ENCODE data around the gene INPP1. TPM values are rescaled to one million over a fixed set of nuclear protein-coding genes. Genes with fewer than 3 reads are reported as not detected.
"Not testable (repeated sequence)": the region's sequence is repeated elsewhere in the genome, so short reads cannot be mapped to it uniquely, and the experiment has no call there.

The INPP1 gene, protein sequence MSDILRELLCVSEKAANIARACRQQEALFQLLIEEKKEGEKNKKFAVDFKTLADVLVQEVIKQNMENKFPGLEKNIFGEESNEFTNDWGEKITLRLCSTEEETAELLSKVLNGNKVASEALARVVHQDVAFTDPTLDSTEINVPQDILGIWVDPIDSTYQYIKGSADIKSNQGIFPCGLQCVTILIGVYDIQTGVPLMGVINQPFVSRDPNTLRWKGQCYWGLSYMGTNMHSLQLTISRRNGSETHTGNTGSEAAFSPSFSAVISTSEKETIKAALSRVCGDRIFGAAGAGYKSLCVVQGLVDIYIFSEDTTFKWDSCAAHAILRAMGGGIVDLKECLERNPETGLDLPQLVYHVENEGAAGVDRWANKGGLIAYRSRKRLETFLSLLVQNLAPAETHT
- 3.0 and 4.3 TPM in 2 replicates for total RNA-seq (2021)
- long read RNA-seq, transcript INPP1-201 (6 exons, 1,919 nt): major isoform, 5 of 9 reads
- long read RNA-seq, partial matches to known transcripts: 0 of 9 reads
- long read RNA-seq, other reads (novel, unspliced or antisense): 3 of 9 reads

DNA sequence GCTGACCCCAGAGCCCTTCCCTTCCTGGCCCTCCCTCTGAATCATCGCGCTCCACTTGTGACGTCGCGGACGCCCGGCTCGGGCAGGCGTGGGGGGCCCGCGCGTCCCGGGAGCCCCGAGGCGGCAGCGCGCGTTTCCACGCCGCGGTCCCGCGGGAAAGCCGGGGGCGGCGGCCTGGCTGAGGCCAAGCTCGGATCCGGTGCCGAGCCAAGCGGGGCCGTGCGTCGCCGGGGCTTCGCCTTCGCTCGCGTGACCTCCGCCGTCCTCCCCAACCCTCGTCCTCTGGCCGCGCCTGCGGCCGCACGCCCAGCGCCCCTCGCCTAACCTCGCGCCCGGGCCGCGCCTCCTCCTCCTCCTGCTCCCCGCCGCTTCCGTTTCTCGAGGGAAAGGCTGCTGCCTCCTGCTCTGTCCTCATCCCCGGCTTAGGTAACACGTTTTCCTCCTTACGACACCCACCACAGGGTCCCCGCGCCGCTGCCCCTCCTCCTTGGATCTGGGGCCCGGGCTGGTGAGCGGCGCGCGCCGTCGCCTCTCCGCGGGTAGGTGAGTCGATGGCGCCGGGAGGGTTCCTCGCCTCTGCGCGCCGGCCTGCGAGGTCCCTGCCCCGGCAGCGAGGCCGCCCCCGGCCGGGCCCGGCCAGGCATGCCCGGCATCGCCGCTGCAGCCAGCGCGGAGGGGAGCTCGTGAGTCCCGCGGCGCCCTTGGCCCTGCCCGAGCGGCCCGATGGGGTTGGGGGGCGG lies at the start of gene INPP1:
Gene INPP1 (plus strand): TSS at position 54 of the 740 bp plus-strand sequence. CDS start 16,514 bp downstream, outside the sequence.
- Histone ChIP-seq H2BK5ac (ENCODE audit: insufficient read length, low read length) (no peak within 1 kb of the TSS), H3K4me1 (ENCODE audit: insufficient read depth, low read length) (peaks cover 2% of the 10 kb centered on the region; the same call in 1 of the 2 replicates), H2BK120ac (ENCODE audit: low read depth, low read length, poor library complexity, severe bottlenecking) (no peak within 1 kb of the TSS)

DNA sequence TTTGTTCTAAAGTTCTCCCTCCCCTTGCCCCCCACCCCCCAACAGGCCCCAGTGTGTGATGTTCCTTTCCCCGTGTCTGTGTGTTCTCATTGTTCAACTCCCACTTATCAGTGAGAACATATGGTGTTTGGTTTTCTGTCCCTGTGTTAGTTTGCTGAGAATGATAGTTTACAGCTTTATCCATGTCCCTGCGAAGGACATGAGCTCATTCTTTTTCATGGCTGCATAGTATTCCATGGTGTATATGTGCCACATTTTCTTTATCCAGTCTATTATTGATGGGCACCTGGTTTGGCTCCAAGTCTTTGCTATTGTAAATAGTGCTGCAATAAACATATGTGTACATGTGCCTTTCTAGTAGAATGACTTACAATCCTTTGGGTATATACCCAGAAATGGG lies 45.5 kb upstream of the INPP1 start:
- H3K27ac Mint-ChIP-seq; H2BK12ac ChIP-seq (ENCODE audit: insufficient read length, low read depth, low read length); H3K27me3 ChIP-seq (ENCODE audit: insufficient read depth, low read length); H3K9ac ChIP-seq (ENCODE audit: extremely low read depth, insufficient read length, low read length); H2BK120ac ChIP-seq (ENCODE audit: low read depth, low read length, poor library complexity, severe bottlenecking); H2AFZ ChIP-seq (ENCODE audit: low read length); H3K18ac ChIP-seq (ENCODE audit: insufficient read length, low read depth, low read length); H2AK5ac ChIP-seq (ENCODE audit: insufficient read length, low read length); H3K56ac ChIP-seq (ENCODE audit: insufficient read length, low read depth, low read length); DNase-seq; H3K4me1 ChIP-seq (ENCODE audit: insufficient read depth, low read length); H3K27ac ChIP-seq (ENCODE audit: insufficient read length, low read depth, low read length); H2BK15ac ChIP-seq (ENCODE audit: low read depth, low read length); H3K27me3 Mint-ChIP-seq (ENCODE audit: low read depth); H3K4ac ChIP-seq (ENCODE audit: low read depth, low read length); H3K14ac ChIP-seq (ENCODE audit: insufficient read depth, low read length); H3K79me2 ChIP-seq (ENCODE audit: insufficient read depth, low read length); H4K91ac ChIP-seq (ENCODE audit: insufficient read length, low read depth, low read length); H3K23ac ChIP-seq (ENCODE audit: insufficient read length, low read depth, low read length); H3K9me3 ChIP-seq (ENCODE audit: control insufficient read depth, low read depth, low read length); H2BK5ac ChIP-seq (ENCODE audit: insufficient read length, low read length); H3K23me2 ChIP-seq (ENCODE audit: insufficient read length, low read depth, low read length, poor library complexity, severe bottlenecking); H4K5ac ChIP-seq (ENCODE audit: insufficient read length, low read depth, low read length); H3K4me3 Mint-ChIP-seq; H4K20me1 ChIP-seq (ENCODE audit: control insufficient read depth, insufficient read depth, insufficient read length); H4K8ac ChIP-seq (replicated peaks; ENCODE audit: insufficient read length, low read depth, low read length); H3K79me1 ChIP-seq (ENCODE audit: insufficient read depth, low read depth, low read length, poor library complexity, severe bottlenecking); H3T11ph ChIP-seq (ENCODE audit: low read length); H3K4me2 ChIP-seq (ENCODE audit: insufficient read depth, insufficient read length, low read length); H2BK20ac ChIP-seq (ENCODE audit: low read depth, low read length, poor library complexity, severe bottlenecking): not testable (repeated sequence)
- Mint-ChIP-seq H3K36me3 (ENCODE audit: insufficient read depth in 1 of 3, low read depth in 3 of 3) (peaks cover 41 to 58% (median 45%) of the 10 kb centered on the region in 3 experiments), H3K9me3 (peaks cover 10 to 11% of the 10 kb centered on the region in 2 experiments; a peak in 3 of 5 replicates), H3K4me1 (peaks cover 13 to 15% of the 10 kb centered on the region in 2 experiments)
- no CpG with 5 or more reads among the region's 2 CpGs for WGBS (ENCODE audit: extremely low coverage, insufficient read length, low lambda C conversion rate)

More for the DNA sequence above, at the start of gene INPP1:
- no peak within 1 kb of the TSS for H3K27ac ChIP-seq (ENCODE audit: insufficient read length, low read depth, low read length)
- H3K79me2 ChIP-seq (ENCODE audit: insufficient read depth, low read length): no peaks in the 10 kb centered on the region
- no CpG with 5 or more reads among the region's 99 CpGs for WGBS (ENCODE audit: extremely low coverage, insufficient read length, low lambda C conversion rate)
- no peak within 1 kb of the TSS for H3K4ac ChIP-seq (ENCODE audit: low read depth, low read length)
- peak within 1 kb of the TSS; percentile 70 for H3K14ac ChIP-seq (ENCODE audit: insufficient read depth, low read length)
- H3K27me3 ChIP-seq (ENCODE audit: insufficient read depth, low read length): no peaks in the 10 kb centered on the region
- H3K27me3 Mint-ChIP-seq (ENCODE audit: low read depth): peaks cover 20% of the 10 kb centered on the region
- no peak within 1 kb of the TSS for H2AK5ac ChIP-seq (ENCODE audit: insufficient read length, low read length)
- H4K8ac ChIP-seq (replicated peaks; ENCODE audit: insufficient read length, low read depth, low read length): no peak within 1 kb of the TSS
- H3K18ac ChIP-seq (ENCODE audit: insufficient read length, low read depth, low read length): peak within 1 kb of the TSS; percentile 18
- H2BK12ac ChIP-seq (ENCODE audit: insufficient read length, low read depth, low read length): no peak within 1 kb of the TSS
- no peak within 1 kb of the TSS for H2BK15ac ChIP-seq (ENCODE audit: low read depth, low read length)
- TF ChIP-seq, protein P1, sequence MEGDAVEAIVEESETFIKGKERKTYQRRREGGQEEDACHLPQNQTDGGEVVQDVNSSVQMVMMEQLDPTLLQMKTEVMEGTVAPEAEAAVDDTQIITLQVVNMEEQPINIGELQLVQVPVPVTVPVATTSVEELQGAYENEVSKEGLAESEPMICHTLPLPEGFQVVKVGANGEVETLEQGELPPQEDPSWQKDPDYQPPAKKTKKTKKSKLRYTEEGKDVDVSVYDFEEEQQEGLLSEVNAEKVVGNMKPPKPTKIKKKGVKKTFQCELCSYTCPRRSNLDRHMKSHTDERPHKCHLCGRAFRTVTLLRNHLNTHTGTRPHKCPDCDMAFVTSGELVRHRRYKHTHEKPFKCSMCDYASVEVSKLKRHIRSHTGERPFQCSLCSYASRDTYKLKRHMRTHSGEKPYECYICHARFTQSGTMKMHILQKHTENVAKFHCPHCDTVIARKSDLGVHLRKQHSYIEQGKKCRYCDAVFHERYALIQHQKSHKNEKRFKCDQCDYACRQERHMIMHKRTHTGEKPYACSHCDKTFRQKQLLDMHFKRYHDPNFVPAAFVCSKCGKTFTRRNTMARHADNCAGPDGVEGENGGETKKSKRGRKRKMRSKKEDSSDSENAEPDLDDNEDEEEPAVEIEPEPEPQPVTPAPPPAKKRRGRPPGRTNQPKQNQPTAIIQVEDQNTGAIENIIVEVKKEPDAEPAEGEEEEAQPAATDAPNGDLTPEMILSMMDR (conservative IDR thresholded peaks at IDR 0.05): no peak
- peaks cover 6% of the 10 kb centered on the region for H3K23me2 ChIP-seq (ENCODE audit: insufficient read length, low read depth, low read length, poor library complexity, severe bottlenecking)
- peak; percentile 61 for DNase-seq
- no peaks in the 10 kb centered on the region for H4K20me1 ChIP-seq (ENCODE audit: control insufficient read depth, insufficient read depth, insufficient read length)
- no peaks in the 10 kb centered on the region; a peak in 1 of 5 replicates for H3K9me3 Mint-ChIP-seq
- H3K4me1 Mint-ChIP-seq: peaks cover 15 to 18% of the 10 kb centered on the region in 2 experiments
- no peak within 1 kb of the TSS for H3K9ac ChIP-seq (ENCODE audit: extremely low read depth, insufficient read length, low read length)
- H2AFZ ChIP-seq (ENCODE audit: low read length): no peak within 1 kb of the TSS
- H3K56ac ChIP-seq (ENCODE audit: insufficient read length, low read depth, low read length): no peak within 1 kb of the TSS
- peaks cover 0 to 1% (median 0%) of the 10 kb centered on the region in 3 experiments; a peak in 1 of 7 replicates for H3K36me3 Mint-ChIP-seq (ENCODE audit: insufficient read depth in 1 of 3, low read depth in 3 of 3)
- H3K23ac ChIP-seq (ENCODE audit: insufficient read length, low read depth, low read length): no peak within 1 kb of the TSS
- no peak within 1 kb of the TSS for H2BK20ac ChIP-seq (ENCODE audit: low read depth, low read length, poor library complexity, severe bottlenecking)
- H4K5ac ChIP-seq (ENCODE audit: insufficient read length, low read depth, low read length): no peak within 1 kb of the TSS
- peak within 1 kb of the TSS; percentile 72 to 85 for H3K4me3 Mint-ChIP-seq
- H3T11ph ChIP-seq (ENCODE audit: low read length): no peak within 1 kb of the TSS
- no peaks in the 10 kb centered on the region for H3K79me1 ChIP-seq (ENCODE audit: insufficient read depth, low read depth, low read length, poor library complexity, severe bottlenecking)
- H3K27ac Mint-ChIP-seq: no peak within 1 kb of the TSS
- no peaks in the 10 kb centered on the region for H3K9me3 ChIP-seq (ENCODE audit: control insufficient read depth, low read depth, low read length)
- H3K4me2 ChIP-seq (ENCODE audit: insufficient read depth, insufficient read length, low read length): peak within 1 kb of the TSS; percentile 38
- no peak within 1 kb of the TSS for H4K91ac ChIP-seq (ENCODE audit: insufficient read length, low read depth, low read length)

Measured in H9 (cell line).